ENCODE measurements around the gene ARHGAP15. TPM values are rescaled to one million over a fixed set of nuclear protein-coding genes. Genes with fewer than 3 reads are reported as not detected.

ARHGAP15 gene
- total RNA-seq, 2 donors from 2014 or later = 0.41 to 4.3 TPM

DNA sequence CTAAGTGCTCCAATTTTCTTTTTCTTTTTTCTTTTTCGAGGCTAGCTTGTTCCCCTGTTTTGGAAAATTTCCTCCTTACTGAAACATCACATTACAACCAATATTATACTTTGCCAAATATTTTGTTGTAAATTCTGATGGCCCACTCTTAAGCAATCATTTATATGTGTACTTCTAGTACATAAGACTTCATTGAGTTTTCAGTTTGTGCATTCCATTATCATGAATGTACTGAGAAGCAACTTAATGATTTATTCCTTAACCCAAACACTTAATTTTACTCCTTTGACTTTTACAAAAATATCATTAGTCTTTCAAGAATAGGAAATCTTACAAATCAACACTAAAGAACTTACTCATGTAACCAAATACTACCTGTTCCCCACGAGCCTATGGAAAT lies 242.4 kb downstream of the ARHGAP15 start:
- Histone ChIP-seq H3K4me3 (no peak overlapping the region), H3K9me3 (no peaks in the 10 kb centered on the region), H3K36me3 (no peaks in the 10 kb centered on the region), H3K4me1 (replicated peaks) (no peaks in the 10 kb centered on the region), H3K27me3 (replicated peaks; ENCODE audit: insufficient read depth) (no peaks in the 10 kb centered on the region), H3K27ac (no peak overlapping the region)
- WGBS = 55% methylated on average over 2 of the region's 2 CpGs
- TF ChIP-seq, protein P1, sequence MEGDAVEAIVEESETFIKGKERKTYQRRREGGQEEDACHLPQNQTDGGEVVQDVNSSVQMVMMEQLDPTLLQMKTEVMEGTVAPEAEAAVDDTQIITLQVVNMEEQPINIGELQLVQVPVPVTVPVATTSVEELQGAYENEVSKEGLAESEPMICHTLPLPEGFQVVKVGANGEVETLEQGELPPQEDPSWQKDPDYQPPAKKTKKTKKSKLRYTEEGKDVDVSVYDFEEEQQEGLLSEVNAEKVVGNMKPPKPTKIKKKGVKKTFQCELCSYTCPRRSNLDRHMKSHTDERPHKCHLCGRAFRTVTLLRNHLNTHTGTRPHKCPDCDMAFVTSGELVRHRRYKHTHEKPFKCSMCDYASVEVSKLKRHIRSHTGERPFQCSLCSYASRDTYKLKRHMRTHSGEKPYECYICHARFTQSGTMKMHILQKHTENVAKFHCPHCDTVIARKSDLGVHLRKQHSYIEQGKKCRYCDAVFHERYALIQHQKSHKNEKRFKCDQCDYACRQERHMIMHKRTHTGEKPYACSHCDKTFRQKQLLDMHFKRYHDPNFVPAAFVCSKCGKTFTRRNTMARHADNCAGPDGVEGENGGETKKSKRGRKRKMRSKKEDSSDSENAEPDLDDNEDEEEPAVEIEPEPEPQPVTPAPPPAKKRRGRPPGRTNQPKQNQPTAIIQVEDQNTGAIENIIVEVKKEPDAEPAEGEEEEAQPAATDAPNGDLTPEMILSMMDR (IDR thresholded peaks at IDR 0.05) = no peak
- no peak for TF ChIP-seq POLR2A (IDR thresholded peaks at IDR 0.05)
- no peak for TF ChIP-seq POLR2AphosphoS5 (IDR thresholded peaks at IDR 0.05)
- no peak for DNase-seq (ENCODE audit: low spot score)
- intact Hi-C loops (cut with DNase I) = no loop called here

DNA sequence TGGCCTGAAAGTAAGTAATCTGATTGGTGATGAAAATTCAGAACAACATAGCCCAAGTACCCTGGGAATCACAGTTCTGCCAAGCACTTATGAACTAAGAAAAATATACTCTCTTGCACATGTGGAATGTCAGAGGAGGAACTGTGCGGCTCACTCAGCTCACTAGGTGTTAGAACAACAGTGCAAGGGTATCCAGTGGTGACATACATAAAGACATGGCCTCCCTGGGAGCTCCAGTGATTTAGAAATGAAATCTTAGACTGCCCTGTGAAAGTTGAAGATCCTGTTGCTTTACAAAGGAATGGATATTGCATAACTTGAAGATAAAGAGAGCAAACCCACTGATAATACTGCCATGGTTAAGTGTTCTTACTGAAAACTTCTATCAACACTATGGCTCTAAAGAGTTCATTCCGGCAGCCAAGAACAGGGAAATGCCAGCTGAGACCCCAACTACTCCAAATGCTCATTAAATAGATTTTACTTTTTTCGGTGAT lies 246.2 kb downstream of the ARHGAP15 start:
- Histone ChIP-seq H3K36me3 (no peaks in the 10 kb centered on the region), H3K27me3 (replicated peaks; ENCODE audit: insufficient read depth) (no peaks in the 10 kb centered on the region), H3K27ac (no peak overlapping the region), H3K9me3 (no peaks in the 10 kb centered on the region), H3K4me3 (no peak overlapping the region), H3K4me1 (replicated peaks) (no peaks in the 10 kb centered on the region)
- no peak for DNase-seq (ENCODE audit: low spot score)
- TF ChIP-seq, protein P1 (IDR thresholded peaks at IDR 0.05) = no peak
- no peak for TF ChIP-seq POLR2AphosphoS5 (IDR thresholded peaks at IDR 0.05)
- TF ChIP-seq POLR2A (IDR thresholded peaks at IDR 0.05) = no peak
- intact Hi-C loops (cut with DNase I) = no loop called here
- 74% methylated on average over 3 of the region's 3 CpGs for WGBS

DNA sequence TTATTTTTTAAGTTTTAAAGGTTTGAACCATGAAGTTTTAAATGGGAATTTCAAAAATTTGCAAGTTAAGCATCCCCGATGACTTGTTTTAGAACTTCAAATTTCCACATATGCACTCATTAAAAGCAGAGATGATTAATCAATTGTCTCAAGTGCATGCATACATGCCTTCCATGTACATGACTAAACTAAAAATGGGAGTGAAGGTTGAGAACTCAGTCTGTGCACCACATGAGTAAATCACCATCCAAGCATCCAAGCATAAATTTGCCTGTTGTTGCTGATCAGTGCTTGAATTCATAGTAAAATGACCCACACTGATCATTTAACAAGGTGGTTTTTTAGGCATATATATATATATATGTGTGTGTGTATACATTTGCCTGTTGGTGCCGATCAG lies 249.8 kb downstream of the ARHGAP15 start:
- H3K27ac ChIP-seq = no peak overlapping the region
- no peaks in the 10 kb centered on the region for H3K9me3 ChIP-seq
- H3K4me3 ChIP-seq = no peak overlapping the region
- H3K27me3 ChIP-seq (replicated peaks; ENCODE audit: insufficient read depth) = no peaks in the 10 kb centered on the region
- WGBS = 94% methylated on average over 2 of the region's 2 CpGs
- no peaks in the 10 kb centered on the region for H3K4me1 ChIP-seq (replicated peaks)
- intact Hi-C loops (cut with DNase I) = no loop called here
- TF ChIP-seq POLR2AphosphoS5 (IDR thresholded peaks at IDR 0.05) = no peak
- TF ChIP-seq POLR2A (IDR thresholded peaks at IDR 0.05) = no peak
- TF ChIP-seq, protein P1 (IDR thresholded peaks at IDR 0.05) = no peak
- no peaks in the 10 kb centered on the region for H3K36me3 ChIP-seq
- DNase-seq (ENCODE audit: low spot score) = no peak

DNA sequence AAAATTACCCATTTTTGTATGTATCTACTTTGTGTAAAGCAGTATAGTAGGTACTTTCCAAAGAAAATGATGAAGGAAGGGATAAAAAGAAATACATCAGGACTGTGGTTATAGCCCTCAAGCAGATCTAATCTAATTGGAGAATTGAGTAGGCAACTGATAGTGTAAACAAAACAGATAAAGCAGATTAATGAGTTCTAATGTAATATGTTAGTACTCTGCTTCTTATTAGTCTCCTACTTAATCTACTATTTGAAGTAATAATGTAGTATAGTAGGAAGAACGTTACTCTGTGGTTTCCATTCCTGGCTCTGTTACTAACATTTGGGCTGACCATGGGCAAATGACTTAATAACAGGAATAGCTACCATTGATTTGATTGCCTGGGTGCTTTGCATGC lies 250.7 kb downstream of the ARHGAP15 start:
- no peak for DNase-seq (ENCODE audit: low spot score)

DNA sequence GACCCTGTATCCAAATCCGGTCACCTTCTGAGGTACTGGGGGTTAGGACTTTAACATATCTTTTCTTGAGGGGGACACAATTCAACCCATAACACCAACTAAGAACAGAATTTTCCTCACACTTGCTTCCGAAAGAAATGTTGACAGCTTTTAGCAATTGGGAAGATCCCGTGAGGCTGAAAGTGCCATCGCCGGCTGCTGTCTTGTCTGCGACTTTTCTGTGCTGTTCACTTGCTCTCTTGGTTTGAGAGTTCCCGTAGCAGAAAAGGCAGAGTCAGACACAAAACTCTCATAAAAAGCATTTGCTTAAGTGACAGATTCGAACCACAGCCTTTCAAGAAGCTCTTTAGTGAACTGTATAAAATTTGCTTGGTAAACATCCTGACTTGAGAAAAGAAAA lies 253.4 kb downstream of the ARHGAP15 start:
- DNase-seq (ENCODE audit: low spot score) = no peak
- 68% methylated on average over 8 of the region's 8 CpGs for WGBS
- intact Hi-C loops (cut with DNase I) = no loop called here

More for the DNA sequence above, 250.7 kb downstream of the ARHGAP15 start:
- Histone ChIP-seq H3K4me3 (no peak overlapping the region), H3K9me3 (no peaks in the 10 kb centered on the region), H3K27me3 (replicated peaks; ENCODE audit: insufficient read depth) (no peaks in the 10 kb centered on the region), H3K27ac (no peak overlapping the region), H3K4me1 (replicated peaks) (no peaks in the 10 kb centered on the region), H3K36me3 (no peaks in the 10 kb centered on the region)
- TF ChIP-seq POLR2AphosphoS5 (IDR thresholded peaks at IDR 0.05) (no peak), POLR2A (IDR thresholded peaks at IDR 0.05) (no peak)
- TF ChIP-seq, protein P1 (IDR thresholded peaks at IDR 0.05) = no peak
- intact Hi-C loops (cut with DNase I) = no loop called here
- WGBS = 74% methylated on average over 1 of the region's 1 CpG

More for the DNA sequence above, 253.4 kb downstream of the ARHGAP15 start:
- Histone ChIP-seq H3K9me3 (no peaks in the 10 kb centered on the region), H3K27ac (no peak overlapping the region), H3K4me1 (replicated peaks) (no peaks in the 10 kb centered on the region), H3K4me3 (no peak overlapping the region), H3K27me3 (replicated peaks; ENCODE audit: insufficient read depth) (no peaks in the 10 kb centered on the region), H3K36me3 (no peaks in the 10 kb centered on the region)
- no peak for TF ChIP-seq POLR2A (IDR thresholded peaks at IDR 0.05)
